GM12801 (cell line): ENCODE data around the gene WNT7B.

Experiments
- CTCF ChIP-seq: IDR thresholded peaks from one replicate; pipeline ENCODE4 v1.5.1; 2011; ENCODE audit warnings: control low read depth; ENCODE audit not compliant: insufficient read length; ENCODE audit errors: extremely low read depth

The WNT7B gene

GRCh38 chr22:45889539-45890350 lies 87.2 kb downstream of the WNT7B start:
- TF ChIP-seq CTCF = no peak

GRCh38 chr22:45889093-45889538 lies 87.8 kb downstream of the WNT7B start:
- no peak for TF ChIP-seq CTCF

GRCh38 chr22:45888221-45889092 lies 88.5 kb downstream of the WNT7B start:
- no peak for TF ChIP-seq CTCF

GRCh38 chr22:45887202-45888131 lies 89.5 kb downstream of the WNT7B start:
- no peak for TF ChIP-seq CTCF

GRCh38 chr22:45886540-45886939 lies 90.4 kb downstream of the WNT7B start:
- no peak for TF ChIP-seq CTCF

- TF ChIP-seq CTCF = no peak
These were observed 91.0 kb downstream of the WNT7B start for GRCh38 chr22:45885941-45886395.
